Measurements from ENCODE around the gene CALN1.

The CALN1 gene

GRCh38 chr7:72265071-72265904 is 146.8 kb downstream of the CALN1 start:
- DNase-seq = no peak
- Histone ChIP-seq H3K4me1 (ENCODE audit: control insufficient read depth, insufficient read depth, low read length, poor library complexity, severe bottlenecking) (no peaks in the 10 kb centered on the region), H3K27ac (ENCODE audit: insufficient read depth, low read length, poor library complexity, severe bottlenecking) (no peak overlapping the region), H3K4me3 (ENCODE audit: insufficient read depth, low read depth, low read length, poor library complexity, severe bottlenecking) (no peak overlapping the region), H3K9me3 (ENCODE audit: control insufficient read depth, low read length) (no peaks in the 10 kb centered on the region), H3K27me3 (replicated peaks; ENCODE audit: control insufficient read depth, insufficient read depth, low read length, poor library complexity, severe bottlenecking) (no peaks in the 10 kb centered on the region), H3K36me3 (ENCODE audit: control insufficient read depth, insufficient read depth, low read length) (no peaks in the 10 kb centered on the region)

GRCh38 chr7:72260406-72260805 is 151.7 kb downstream of the CALN1 start:
- no peak for DNase-seq
- Histone ChIP-seq H3K36me3 (ENCODE audit: control insufficient read depth, insufficient read depth, low read length) (no peaks in the 10 kb centered on the region), H3K27ac (ENCODE audit: insufficient read depth, low read length, poor library complexity, severe bottlenecking) (no peak overlapping the region), H3K27me3 (replicated peaks; ENCODE audit: control insufficient read depth, insufficient read depth, low read length, poor library complexity, severe bottlenecking) (no peaks in the 10 kb centered on the region), H3K4me1 (ENCODE audit: control insufficient read depth, insufficient read depth, low read length, poor library complexity, severe bottlenecking) (no peaks in the 10 kb centered on the region), H3K4me3 (ENCODE audit: insufficient read depth, low read depth, low read length, poor library complexity, severe bottlenecking) (no peak overlapping the region), H3K9me3 (ENCODE audit: control insufficient read depth, low read length) (no peaks in the 10 kb centered on the region)

GRCh38 chr7:72258074-72258473 is 154.1 kb downstream of the CALN1 start:
- Histone ChIP-seq H3K9me3 (ENCODE audit: control insufficient read depth, low read length) (no peaks in the 10 kb centered on the region), H3K36me3 (ENCODE audit: control insufficient read depth, insufficient read depth, low read length) (no peaks in the 10 kb centered on the region), H3K4me1 (ENCODE audit: control insufficient read depth, insufficient read depth, low read length, poor library complexity, severe bottlenecking) (no peaks in the 10 kb centered on the region), H3K4me3 (ENCODE audit: insufficient read depth, low read depth, low read length, poor library complexity, severe bottlenecking) (no peak overlapping the region), H3K27ac (ENCODE audit: insufficient read depth, low read length, poor library complexity, severe bottlenecking) (no peak overlapping the region), H3K27me3 (replicated peaks; ENCODE audit: control insufficient read depth, insufficient read depth, low read length, poor library complexity, severe bottlenecking) (no peaks in the 10 kb centered on the region)
- DNase-seq = no peak

- no peaks in the 10 kb centered on the region for H3K9me3 ChIP-seq (ENCODE audit: control insufficient read depth, low read length)
- DNase-seq = no peak
- no peaks in the 10 kb centered on the region for H3K27me3 ChIP-seq (replicated peaks; ENCODE audit: control insufficient read depth, insufficient read depth, low read length, poor library complexity, severe bottlenecking)
Observed at GRCh38 chr7:72254455-72254854, 157.7 kb downstream of the CALN1 start.

GRCh38 chr7:72249106-72249505 is 163.0 kb downstream of the CALN1 start:
- H3K36me3 ChIP-seq (ENCODE audit: control insufficient read depth, insufficient read depth, low read length) = no peaks in the 10 kb centered on the region
- no peaks in the 10 kb centered on the region for H3K27me3 ChIP-seq (replicated peaks; ENCODE audit: control insufficient read depth, insufficient read depth, low read length, poor library complexity, severe bottlenecking)
- no peak overlapping the region for H3K4me3 ChIP-seq (ENCODE audit: insufficient read depth, low read depth, low read length, poor library complexity, severe bottlenecking)
- no peak overlapping the region for H3K27ac ChIP-seq (ENCODE audit: insufficient read depth, low read length, poor library complexity, severe bottlenecking)
- H3K4me1 ChIP-seq (ENCODE audit: control insufficient read depth, insufficient read depth, low read length, poor library complexity, severe bottlenecking) = no peaks in the 10 kb centered on the region
- H3K9me3 ChIP-seq (ENCODE audit: control insufficient read depth, low read length) = no peaks in the 10 kb centered on the region
- no peak for DNase-seq

More at GRCh38 chr7:72254455-72254854, 157.7 kb downstream of the CALN1 start:
- Histone ChIP-seq H3K36me3 (ENCODE audit: control insufficient read depth, insufficient read depth, low read length) (no peaks in the 10 kb centered on the region), H3K27ac (ENCODE audit: insufficient read depth, low read length, poor library complexity, severe bottlenecking) (no peak overlapping the region), H3K4me3 (ENCODE audit: insufficient read depth, low read depth, low read length, poor library complexity, severe bottlenecking) (no peak overlapping the region), H3K4me1 (ENCODE audit: control insufficient read depth, insufficient read depth, low read length, poor library complexity, severe bottlenecking) (no peaks in the 10 kb centered on the region)

- no peaks in the 10 kb centered on the region for H3K27me3 ChIP-seq (replicated peaks; ENCODE audit: control insufficient read depth, insufficient read depth, low read length, poor library complexity, severe bottlenecking)
- H3K4me1 ChIP-seq (ENCODE audit: control insufficient read depth, insufficient read depth, low read length, poor library complexity, severe bottlenecking) = no peaks in the 10 kb centered on the region
- no peak for DNase-seq
- H3K27ac ChIP-seq (ENCODE audit: insufficient read depth, low read length, poor library complexity, severe bottlenecking) = no peak overlapping the region
- H3K9me3 ChIP-seq (ENCODE audit: control insufficient read depth, low read length) = no peaks in the 10 kb centered on the region
- no peak overlapping the region for H3K4me3 ChIP-seq (ENCODE audit: insufficient read depth, low read depth, low read length, poor library complexity, severe bottlenecking)
- H3K36me3 ChIP-seq (ENCODE audit: control insufficient read depth, insufficient read depth, low read length) = no peaks in the 10 kb centered on the region
Observed at GRCh38 chr7:72244826-72245398, 167.2 kb downstream of the CALN1 start.

- no peaks in the 10 kb centered on the region for H3K27me3 ChIP-seq (replicated peaks; ENCODE audit: control insufficient read depth, insufficient read depth, low read length, poor library complexity, severe bottlenecking)
- H3K4me1 ChIP-seq (ENCODE audit: control insufficient read depth, insufficient read depth, low read length, poor library complexity, severe bottlenecking) = no peaks in the 10 kb centered on the region
- H3K4me3 ChIP-seq (ENCODE audit: insufficient read depth, low read depth, low read length, poor library complexity, severe bottlenecking) = no peak overlapping the region
- H3K36me3 ChIP-seq (ENCODE audit: control insufficient read depth, insufficient read depth, low read length) = no peaks in the 10 kb centered on the region
- no peak for DNase-seq
- no peaks in the 10 kb centered on the region for H3K9me3 ChIP-seq (ENCODE audit: control insufficient read depth, low read length)
- no peak overlapping the region for H3K27ac ChIP-seq (ENCODE audit: insufficient read depth, low read length, poor library complexity, severe bottlenecking)
Observed at GRCh38 chr7:72243329-72243728, 168.8 kb downstream of the CALN1 start.

GRCh38 chr7:72235351-72235750 is 176.8 kb downstream of the CALN1 start:
- no peaks in the 10 kb centered on the region for H3K36me3 ChIP-seq (ENCODE audit: control insufficient read depth, insufficient read depth, low read length)
- no peaks in the 10 kb centered on the region for H3K9me3 ChIP-seq (ENCODE audit: control insufficient read depth, low read length)
- DNase-seq = no peak
- H3K27ac ChIP-seq (ENCODE audit: insufficient read depth, low read length, poor library complexity, severe bottlenecking) = no peak overlapping the region
- H3K4me3 ChIP-seq (ENCODE audit: insufficient read depth, low read depth, low read length, poor library complexity, severe bottlenecking) = no peak overlapping the region
- H3K27me3 ChIP-seq (replicated peaks; ENCODE audit: control insufficient read depth, insufficient read depth, low read length, poor library complexity, severe bottlenecking) = no peaks in the 10 kb centered on the region
- H3K4me1 ChIP-seq (ENCODE audit: control insufficient read depth, insufficient read depth, low read length, poor library complexity, severe bottlenecking) = no peaks in the 10 kb centered on the region

GRCh38 chr7:72234086-72234485 is 178.1 kb downstream of the CALN1 start:
- Histone ChIP-seq H3K27me3 (replicated peaks; ENCODE audit: control insufficient read depth, insufficient read depth, low read length, poor library complexity, severe bottlenecking) (no peaks in the 10 kb centered on the region), H3K4me3 (ENCODE audit: insufficient read depth, low read depth, low read length, poor library complexity, severe bottlenecking) (no peak overlapping the region), H3K4me1 (ENCODE audit: control insufficient read depth, insufficient read depth, low read length, poor library complexity, severe bottlenecking) (no peaks in the 10 kb centered on the region), H3K9me3 (ENCODE audit: control insufficient read depth, low read length) (no peaks in the 10 kb centered on the region), H3K36me3 (ENCODE audit: control insufficient read depth, insufficient read depth, low read length) (no peaks in the 10 kb centered on the region), H3K27ac (ENCODE audit: insufficient read depth, low read length, poor library complexity, severe bottlenecking) (no peak overlapping the region)
- no peak for DNase-seq

- no peak for DNase-seq
- H3K36me3 ChIP-seq (ENCODE audit: control insufficient read depth, insufficient read depth, low read length) = no peaks in the 10 kb centered on the region
- no peak overlapping the region for H3K4me3 ChIP-seq (ENCODE audit: insufficient read depth, low read depth, low read length, poor library complexity, severe bottlenecking)
- H3K27me3 ChIP-seq (replicated peaks; ENCODE audit: control insufficient read depth, insufficient read depth, low read length, poor library complexity, severe bottlenecking) = no peaks in the 10 kb centered on the region
- no peaks in the 10 kb centered on the region for H3K9me3 ChIP-seq (ENCODE audit: control insufficient read depth, low read length)
- no peak overlapping the region for H3K27ac ChIP-seq (ENCODE audit: insufficient read depth, low read length, poor library complexity, severe bottlenecking)
- no peaks in the 10 kb centered on the region for H3K4me1 ChIP-seq (ENCODE audit: control insufficient read depth, insufficient read depth, low read length, poor library complexity, severe bottlenecking)
Observed at GRCh38 chr7:72230281-72230680, 181.9 kb downstream of the CALN1 start.
